COLO668 (cell line): ENCODE results near the gene REV3L.
"Not testable (repeated sequence)": the region's sequence is repeated elsewhere in the genome, so short reads cannot be mapped to it uniquely, and the experiment has no call there.

Experiments
- DNase-seq: peaks from one replicate; lab custom pipeline; 2025; ENCODE audit not compliant: unreplicated experiment; lab: John Stamatoyannopoulos, UW

The REV3L gene

GRCh38 chr6:111300938-111301800 is 181.8 kb downstream of the REV3L start:
- not testable (repeated sequence) for DNase-seq

- DNase-seq, result no peak
Observed at GRCh38 chr6:111297776-111298175, 185.2 kb downstream of the REV3L start.

GRCh38 chr6:111294374-111294967 is 188.5 kb downstream of the REV3L start:
- DNase-seq, result no peak

GRCh38 chr6:111291336-111292259 is 191.4 kb downstream of the REV3L start:
- DNase-seq, result no peak

GRCh38 chr6:111290689-111291335 is 192.2 kb downstream of the REV3L start:
- not testable (repeated sequence) for DNase-seq

GRCh38 chr6:111284356-111284755 is 198.7 kb downstream of the REV3L start:
- DNase-seq, result not testable (repeated sequence)

GRCh38 chr6:111283707-111284106 is 199.3 kb downstream of the REV3L start:
- no peak for DNase-seq

GRCh38 chr6:111282515-111282914 is 200.5 kb downstream of the REV3L start:
- no peak for DNase-seq

GRCh38 chr6:111280445-111280955 is 202.5 kb downstream of the REV3L start:
- DNase-seq, result no peak

GRCh38 chr6:111278731-111279130 is 204.3 kb downstream of the REV3L start:
- no peak for DNase-seq

GRCh38 chr6:111277819-111278218 is 205.2 kb downstream of the REV3L start:
- DNase-seq, result no peak

- no peak for DNase-seq
Observed at GRCh38 chr6:111276736-111277135, 206.3 kb downstream of the REV3L start.

GRCh38 chr6:111276335-111276734 is 206.7 kb downstream of the REV3L start:
- no peak for DNase-seq

GRCh38 chr6:111274593-111275217 is 208.3 kb downstream of the REV3L start:
- no peak for DNase-seq

- no peak for DNase-seq
Observed at GRCh38 chr6:111270121-111270520, 212.9 kb downstream of the REV3L start.

- DNase-seq, result no peak
Observed at GRCh38 chr6:111269401-111269970, 213.5 kb downstream of the REV3L start.

- DNase-seq, result no peak
Observed at GRCh38 chr6:111267764-111268333, 215.2 kb downstream of the REV3L start.

- DNase-seq, result no peak
Observed at GRCh38 chr6:111266276-111266675, 216.7 kb downstream of the REV3L start.

GRCh38 chr6:111265842-111266241 is 217.2 kb downstream of the REV3L start:
- DNase-seq, result no peak

- no peak for DNase-seq
Observed at GRCh38 chr6:111263837-111264236, 219.2 kb downstream of the REV3L start.
